ENCODE data around the gene POLR2F.
"Not testable (repeated sequence)": the region's sequence is repeated elsewhere in the genome, so short reads cannot be mapped to it uniquely, and the experiment has no call there.

The POLR2F gene

GRCh38 chr22:37953062-37953436 is 450 bp upstream of the POLR2F start:
- peak; percentile 48 for DNase-seq (ENCODE audit: low spot score)

DNA sequence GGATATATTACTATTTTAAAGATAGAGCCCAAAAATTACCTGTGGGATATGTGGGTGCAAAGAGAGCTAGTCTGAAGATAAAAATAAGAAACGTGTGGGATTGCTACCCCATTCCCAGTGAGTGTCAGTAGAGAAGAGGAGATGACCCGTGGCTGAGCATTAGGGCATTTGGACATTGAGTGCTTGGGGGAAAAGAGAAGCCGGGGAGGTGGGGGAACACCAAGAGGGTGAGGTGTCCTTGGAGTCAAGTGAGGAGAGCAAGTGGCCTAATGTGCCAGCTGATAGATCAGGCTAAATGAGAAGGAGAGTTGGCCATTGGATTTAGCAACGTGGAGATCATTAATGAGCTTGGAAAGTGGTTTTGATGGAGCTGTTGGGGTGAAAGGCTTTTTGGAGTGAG is 1.2 kb downstream of the POLR2F start:
- DNase-seq (ENCODE audit: low spot score) = no peak

DNA sequence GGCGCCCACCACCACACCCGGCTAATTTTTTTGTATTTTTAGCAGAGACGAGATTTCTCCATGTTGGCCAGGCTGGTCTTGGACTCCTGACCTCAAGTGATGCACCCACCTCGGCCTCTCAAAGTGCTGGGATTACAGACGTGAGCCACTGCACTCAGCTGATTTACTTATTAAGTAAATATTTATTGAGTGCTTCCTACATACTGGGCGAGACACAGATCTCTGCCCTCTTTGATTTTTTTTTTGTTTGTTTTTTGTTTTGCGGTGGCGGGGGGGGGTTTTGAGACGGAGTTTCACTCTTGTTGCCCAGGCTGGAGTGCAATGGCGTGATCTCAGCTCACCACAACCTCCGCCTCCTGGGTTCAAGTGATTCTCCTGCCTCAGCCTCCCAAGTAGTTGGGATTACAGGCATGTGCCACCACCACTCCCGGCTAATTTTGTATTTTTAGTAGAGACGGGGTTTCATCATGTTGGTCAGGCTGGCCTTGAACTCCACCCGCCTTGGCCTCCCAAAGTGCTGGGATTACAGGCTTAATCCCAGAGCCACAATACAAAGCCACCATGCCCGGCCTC is 2.4 kb downstream of the POLR2F start:
- DNase-seq (ENCODE audit: low spot score) = not testable (repeated sequence)

DNA sequence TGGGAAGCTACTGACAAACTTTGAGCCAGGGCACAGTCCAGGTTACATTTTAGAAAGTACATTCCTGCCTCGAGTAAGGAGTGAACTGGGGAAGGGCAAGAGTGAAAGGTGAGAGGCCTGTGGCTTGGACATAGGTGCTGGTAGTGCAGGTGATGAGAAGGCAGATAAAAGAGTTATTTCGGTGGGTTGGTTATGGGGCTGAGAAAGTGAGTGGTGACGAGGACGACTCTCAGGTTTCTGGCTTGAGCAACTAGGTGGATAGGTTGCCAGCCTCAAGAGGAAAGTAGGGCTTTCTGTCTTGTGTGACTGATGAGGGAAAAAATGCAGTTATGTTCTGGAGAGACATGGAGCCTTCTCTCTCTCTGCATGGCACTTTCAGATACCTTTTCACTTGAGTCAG is 3.7 kb downstream of the POLR2F start:
- no peak for DNase-seq (ENCODE audit: low spot score)

DNA sequence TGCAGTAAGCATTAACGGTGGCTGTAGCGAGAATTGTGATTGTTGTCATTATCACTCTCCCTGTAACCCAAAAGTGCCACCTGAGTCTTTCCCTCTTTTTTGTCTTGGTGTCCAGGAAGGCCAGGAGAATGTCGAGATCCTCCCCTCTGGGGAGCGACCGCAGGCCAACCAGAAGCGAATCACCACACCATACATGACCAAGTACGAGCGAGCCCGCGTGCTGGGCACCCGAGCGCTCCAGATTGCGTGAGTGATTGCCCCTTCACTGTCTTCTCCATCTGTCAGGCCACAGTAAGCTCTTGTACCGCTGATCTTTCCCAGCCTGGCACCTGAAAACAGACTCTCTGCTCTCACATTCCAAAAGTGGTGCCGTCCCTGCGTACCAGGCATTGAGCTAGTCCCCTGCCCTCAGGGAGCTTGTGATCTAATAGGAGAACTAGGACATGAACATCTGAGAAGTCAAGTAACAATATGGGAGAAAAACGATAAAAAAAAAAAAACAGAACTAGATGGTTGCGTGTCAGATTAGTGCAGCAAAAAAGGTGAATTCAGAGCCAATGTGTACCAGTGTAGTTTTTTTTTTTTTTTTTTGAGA is 5.8 kb downstream of the POLR2F start:
- DNase-seq (ENCODE audit: low spot score) = no peak

- DNase-seq (ENCODE audit: low spot score) = no peak
These were observed 7.6 kb downstream of the POLR2F start for GRCh38 chr22:37961062-37961461.

DNA sequence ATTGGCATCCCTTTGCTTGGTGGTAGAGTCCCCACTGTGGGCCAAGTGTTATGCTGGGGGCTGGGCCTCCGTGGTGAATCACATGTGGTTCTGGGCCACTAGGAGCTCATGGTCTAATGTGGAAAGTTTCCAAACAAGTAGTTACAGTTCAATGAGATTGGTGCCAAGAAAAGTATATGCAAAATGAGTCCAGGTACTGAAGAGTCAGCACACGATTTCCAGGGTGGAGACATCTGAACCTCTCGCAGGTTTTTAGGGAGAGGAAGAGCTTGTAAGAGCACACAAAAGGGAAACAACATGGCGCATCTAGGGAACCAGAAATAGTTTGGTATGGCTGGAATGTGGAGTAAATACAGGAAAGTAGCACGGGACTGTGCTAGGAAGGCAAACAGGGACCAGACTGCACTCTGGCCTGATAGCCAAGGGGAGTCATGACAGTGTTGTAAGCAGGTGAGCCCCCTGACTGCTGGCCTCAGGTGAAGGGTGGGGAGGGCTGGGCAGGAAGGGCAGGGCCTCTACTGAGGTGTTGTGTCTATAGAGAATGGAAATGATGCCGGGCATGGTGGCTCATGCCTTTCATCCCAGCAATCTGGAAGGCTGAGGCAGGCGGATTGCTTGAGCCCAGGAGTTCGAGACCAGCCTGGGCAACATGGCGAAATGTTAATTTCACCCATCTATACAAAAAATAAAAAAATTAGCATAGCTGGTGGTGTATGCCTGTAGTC is 12.6 kb downstream of the POLR2F start:
- no peak for DNase-seq (ENCODE audit: low spot score)

DNA sequence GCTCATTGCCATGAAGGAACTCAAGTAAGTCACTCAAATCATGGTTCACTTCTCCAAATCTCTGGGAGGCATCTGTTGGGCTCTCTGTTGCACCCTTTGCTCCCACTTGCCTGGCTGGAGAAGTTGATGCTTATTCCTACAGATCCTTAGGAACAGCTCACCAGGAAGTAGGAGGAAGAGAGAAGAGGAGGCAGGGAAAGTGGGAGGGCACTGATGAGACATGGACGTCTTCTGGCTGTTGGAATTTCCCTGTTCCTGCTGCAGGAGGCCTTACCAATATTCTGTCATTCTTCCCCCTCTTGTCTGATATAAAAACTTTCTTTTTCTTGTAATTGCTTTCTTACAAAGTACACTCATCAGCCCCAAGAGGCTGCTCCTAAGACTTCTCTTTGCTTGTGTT is 13.6 kb downstream of the POLR2F start:
- DNase-seq (ENCODE audit: low spot score) = no peak

GRCh38 chr22:37967637-37968451 is 14.3 kb downstream of the POLR2F start:
- DNase-seq (ENCODE audit: low spot score) = no peak

DNA sequence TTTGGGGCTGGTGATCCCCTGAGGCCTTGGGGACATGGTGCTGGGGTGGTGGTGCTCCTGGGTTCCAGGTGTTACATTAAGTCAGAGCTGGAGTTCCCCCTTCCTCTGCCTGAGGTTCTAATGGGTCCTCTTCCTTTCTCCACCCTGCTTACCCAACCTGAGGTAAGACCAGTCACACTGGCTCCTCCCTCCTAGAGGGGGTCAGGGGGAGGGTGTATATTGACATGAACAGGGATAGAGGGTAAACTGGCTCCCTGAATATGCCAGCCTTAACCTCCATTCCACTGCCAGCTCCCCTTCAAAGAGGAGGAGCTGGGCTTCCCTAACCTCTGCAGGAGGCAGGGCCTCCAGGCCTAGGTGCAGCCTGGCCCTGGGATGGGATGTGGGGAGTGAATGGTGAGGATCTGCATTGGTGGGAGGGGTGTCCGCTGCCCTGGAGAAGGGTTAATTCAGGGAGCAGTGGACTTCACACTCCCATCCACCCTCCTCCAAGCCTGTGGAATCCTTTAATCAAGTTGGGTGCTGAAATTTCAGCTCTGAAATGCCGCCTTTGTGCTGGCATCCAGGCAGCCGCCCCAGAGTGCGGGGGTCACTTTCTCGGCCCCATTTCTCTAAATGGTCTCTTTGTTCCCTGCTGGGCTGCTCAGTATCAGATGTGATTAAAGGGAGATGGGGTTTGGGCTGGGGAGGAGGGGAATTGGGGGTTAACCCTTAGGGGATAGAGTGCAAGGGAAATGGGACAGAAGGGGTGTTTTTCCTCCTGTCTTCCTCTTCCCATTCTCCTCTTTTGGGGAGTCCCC is 15.2 kb downstream of the POLR2F start:
- DNase-seq (ENCODE audit: low spot score) = no peak

GRCh38 chr22:37970864-37971263 is 17.4 kb downstream of the POLR2F start:
- no peak for DNase-seq (ENCODE audit: low spot score)

GRCh38 chr22:37971475-37972434 is 18.3 kb downstream of the POLR2F start:
- no peak for DNase-seq (ENCODE audit: low spot score)

GRCh38 chr22:37972527-37972926 is 19.0 kb downstream of the POLR2F start:
- no peak for DNase-seq (ENCODE audit: low spot score)

DNA sequence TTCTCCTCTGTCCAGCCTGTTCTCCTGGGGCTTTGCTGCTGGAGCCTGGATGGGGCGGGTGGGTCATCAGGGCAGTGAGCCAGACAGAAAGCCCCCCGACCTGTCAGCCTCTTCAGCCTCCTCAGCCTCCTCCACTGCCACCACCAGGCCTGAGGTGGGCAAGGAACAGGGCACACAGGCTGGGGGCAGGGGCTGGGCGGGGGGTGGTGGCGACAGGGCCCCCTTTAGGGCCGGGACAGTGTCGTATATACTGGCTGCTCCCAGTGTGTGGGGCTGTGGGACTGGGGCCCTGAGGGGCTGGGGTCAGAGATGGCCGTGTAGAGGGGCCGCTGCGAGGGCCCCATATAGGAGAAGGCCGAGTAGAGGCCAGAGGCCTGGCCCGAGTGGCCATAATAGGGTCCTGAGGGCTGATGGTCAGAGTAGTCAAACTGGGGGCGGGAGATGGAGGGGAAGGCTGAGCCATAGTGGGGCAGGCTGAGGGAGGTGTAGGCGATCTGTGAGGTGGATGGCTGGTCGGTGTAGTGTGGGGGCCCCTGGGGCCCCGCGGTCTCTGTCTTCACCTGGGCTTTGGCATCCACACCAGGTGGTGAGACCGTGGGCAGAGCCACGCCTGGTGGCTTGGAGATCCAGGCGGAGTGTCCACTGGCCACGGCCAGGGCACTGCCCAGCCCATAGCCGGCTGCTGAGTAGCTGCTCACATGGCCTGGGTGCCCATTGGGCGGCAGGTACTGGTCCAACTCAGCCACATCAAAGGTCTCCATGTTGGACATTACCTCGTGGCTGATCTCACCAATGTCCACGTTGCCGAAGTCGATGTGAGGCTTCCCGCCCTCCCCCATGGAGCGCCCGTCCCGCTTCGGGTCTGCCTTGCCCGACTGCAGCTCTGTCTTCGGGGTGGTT is 20.0 kb downstream of the POLR2F start:
- no peak for DNase-seq (ENCODE audit: low spot score)

DNA sequence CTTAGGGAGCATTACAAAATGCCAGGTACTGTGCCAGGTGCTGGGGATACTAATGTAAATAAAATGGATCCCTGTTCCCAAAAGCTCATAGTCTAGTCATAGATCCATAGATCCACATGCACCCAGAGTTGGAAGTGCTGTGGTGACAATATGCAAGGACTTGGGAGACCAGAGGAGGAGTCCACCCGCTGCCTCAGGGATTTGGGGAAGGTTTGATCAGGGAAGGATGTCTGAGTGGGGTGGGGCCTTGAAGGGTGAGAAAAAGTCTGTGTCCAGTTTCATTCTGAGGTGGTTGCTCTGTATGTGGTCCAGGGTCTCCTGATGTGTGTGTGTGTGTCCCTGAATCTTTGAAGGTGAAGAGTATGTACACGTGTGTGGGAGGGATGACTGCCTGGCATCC is 21.7 kb downstream of the POLR2F start:
- DNase-seq (ENCODE audit: low spot score) = no peak

DNA sequence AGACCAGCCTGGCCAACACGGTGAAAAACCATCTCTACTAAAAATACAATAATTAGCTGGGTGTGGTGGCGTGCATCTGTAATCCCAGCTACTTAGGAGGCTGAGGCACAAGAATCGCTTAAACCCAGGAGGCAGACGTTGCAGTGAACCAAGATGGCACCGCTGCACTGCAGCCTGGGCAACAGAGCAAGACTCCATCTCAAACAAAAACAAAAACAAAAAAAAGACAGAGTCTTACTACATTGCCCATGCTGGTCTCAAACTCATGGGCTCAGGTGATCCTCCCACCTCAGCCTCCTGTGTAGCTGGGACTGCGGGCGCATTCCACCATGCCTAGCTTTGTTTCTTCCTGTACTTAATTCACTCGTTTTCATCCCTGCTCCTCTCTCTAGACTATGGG is 22.5 kb downstream of the POLR2F start:
- not testable (repeated sequence) for DNase-seq (ENCODE audit: low spot score)

DNA sequence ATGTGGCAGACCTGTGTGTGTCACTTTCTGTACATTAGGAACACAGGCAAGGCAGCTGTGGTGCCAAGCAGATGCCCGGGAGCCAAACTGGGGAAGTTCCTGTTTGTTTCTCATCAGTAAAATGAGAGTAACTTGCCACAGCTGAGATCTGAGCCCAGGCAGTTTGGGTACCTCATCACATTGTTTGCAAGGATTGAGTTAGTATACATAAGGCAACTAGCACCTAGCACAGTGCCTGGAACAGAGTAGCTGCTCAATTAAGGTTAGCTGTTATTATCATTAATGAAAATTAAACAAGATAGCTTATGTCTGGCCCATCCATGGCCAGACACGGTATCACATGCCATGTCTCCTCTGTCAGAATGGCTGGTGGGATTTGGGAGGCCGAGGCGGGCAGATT is 23.0 kb downstream of the POLR2F start:
- DNase-seq (ENCODE audit: low spot score) = no peak

GRCh38 chr22:37979782-37980181 is 26.3 kb downstream of the POLR2F start:
- no peak for DNase-seq (ENCODE audit: low spot score)

- DNase-seq (ENCODE audit: low spot score) = no peak
These were observed 27.9 kb downstream of the POLR2F start for GRCh38 chr22:37981282-37982011.
